Neuronal stem cell (in vitro differentiated cells): ENCODE data around the gene ERGIC2. TPM values are rescaled to one million over a fixed set of nuclear protein-coding genes. Genes with fewer than 3 reads are reported as not detected.

Source experiments
- DNase-seq: peaks from one replicate; pipeline ENCODE4 v3.0.0-alpha.2; 2013; ENCODE audit warnings: low spot score
- H2AFZ ChIP-seq: one replicate; pipeline ENCODE4 v1.6.1; 2013; ENCODE audit warnings: mild to moderate bottlenecking, low read length, inconsistent platforms
- H2AK5ac ChIP-seq: 2 replicates; pipeline ENCODE4 v1.6.1; 2013; ENCODE audit warnings: low read depth, mild to moderate bottlenecking, inconsistent platforms, low read length, moderate library complexity, mixed read lengths
- H2BK120ac ChIP-seq: 2 replicates; pipeline ENCODE4 v1.6.1; 2013; ENCODE audit warnings: low read depth, mild to moderate bottlenecking, inconsistent platforms, low read length, moderate library complexity, mixed read lengths
- H2BK12ac ChIP-seq: one replicate; pipeline ENCODE4 v1.6.1; 2013; ENCODE audit warnings: low read length, inconsistent platforms
- H2BK15ac ChIP-seq: 2 replicates; pipeline ENCODE4 v1.6.1; 2013; ENCODE audit warnings: mild to moderate bottlenecking, low read length, inconsistent platforms, mixed read lengths
- H2BK5ac ChIP-seq: one replicate; pipeline ENCODE4 v1.6.1; 2013; ENCODE audit warnings: inconsistent platforms, mild to moderate bottlenecking, low read length, moderate library complexity
- H3K14ac ChIP-seq: one replicate; pipeline ENCODE4 v1.6.1; 2013; ENCODE audit warnings: low read length, inconsistent platforms
- H3K18ac ChIP-seq: 2 replicates; pipeline ENCODE4 v1.6.1; 2013; ENCODE audit warnings: low read length, inconsistent platforms
- H3K23ac ChIP-seq: 2 replicates; pipeline ENCODE4 v1.6.1; 2013; ENCODE audit warnings: low read depth, mild to moderate bottlenecking, mixed read lengths, low read length, inconsistent platforms; ENCODE audit not compliant: poor library complexity
- H3K27ac ChIP-seq: replicated peaks from 3 replicates; pipeline ENCODE4 v1.5.1; 2013; ENCODE audit warnings: low read length, inconsistent platforms
- H3K27me3 ChIP-seq, 3 experiments: 2 replicates each; pipeline ENCODE4 v1.6.1; 2013; ENCODE audit warnings: low read length in 3 of 3, mild to moderate bottlenecking in 2 of 3, inconsistent platforms in 1 of 3, low read depth in 1 of 3, mixed read lengths in 1 of 3, moderate library complexity in 1 of 3; ENCODE audit not compliant: control insufficient read depth in 3 of 3, insufficient read depth in 3 of 3
- H3K36me3 ChIP-seq, 2 donors: replicated peaks in 1 of 2; 2 replicates each; pipeline ENCODE4 v1.6.1; 2013; ENCODE audit warnings: low read length in 2 of 2; ENCODE audit not compliant: control insufficient read depth in 2 of 2, insufficient read depth in 2 of 2
- H3K4ac ChIP-seq: 2 replicates; pipeline ENCODE4 v1.6.1; 2013; ENCODE audit warnings: inconsistent platforms, mild to moderate bottlenecking, low read length, moderate library complexity
- H3K4me1 ChIP-seq, 2 donors: 1 replicate in 1 of 2; 2 replicates in 1 of 2; pipeline ENCODE4 v1.6.1; 2013; ENCODE audit warnings: low read length in 2 of 2, low read depth in 1 of 2; ENCODE audit not compliant: control insufficient read depth in 2 of 2, insufficient read depth in 1 of 2
- H3K4me2 ChIP-seq: one replicate; pipeline ENCODE4 v1.6.1; 2013; ENCODE audit warnings: mild to moderate bottlenecking, low read length, inconsistent platforms; ENCODE audit not compliant: insufficient read depth, poor library complexity, severe bottlenecking
- H3K4me3 ChIP-seq, 2 donors: 2 replicates each; pipeline ENCODE4 v1.5.1; 2013; ENCODE audit warnings: low read length in 2 of 2, mild to moderate bottlenecking in 2 of 2, inconsistent platforms in 1 of 2, moderate library complexity in 1 of 2
- H3K79me1 ChIP-seq: one replicate; pipeline ENCODE4 v1.6.1; 2013; ENCODE audit warnings: low read depth, mild to moderate bottlenecking, inconsistent platforms, low read length, moderate library complexity
- H3K9ac ChIP-seq: one replicate; pipeline ENCODE4 v1.6.1; 2013; ENCODE audit warnings: mild to moderate bottlenecking, low read depth, low read length, inconsistent platforms; ENCODE audit not compliant: poor library complexity
- H3K9me3 ChIP-seq, 2 donors: replicated peaks in 1 of 2; 2 replicates each; pipeline versions ENCODE3 to v1.6.1; 2013; ENCODE audit warnings: low read length in 2 of 2, mild to moderate bottlenecking in 2 of 2, inconsistent platforms in 1 of 2, low read depth in 1 of 2, mixed read lengths in 1 of 2, moderate library complexity in 1 of 2; ENCODE audit not compliant: control insufficient read depth in 2 of 2, insufficient read depth in 1 of 2
- H4K8ac ChIP-seq: one replicate; pipeline ENCODE4 v1.6.1; 2013; ENCODE audit warnings: low read depth, mild to moderate bottlenecking, inconsistent platforms, low read length, moderate library complexity
- H4K91ac ChIP-seq: one replicate; pipeline ENCODE4 v1.6.1; 2013; ENCODE audit warnings: low read length, low read depth, mild to moderate bottlenecking, inconsistent platforms; ENCODE audit not compliant: poor library complexity
- WGBS, 2 donors: extraction: QIAGEN DNeasy Blood & Tissue Kit; methylation state at CpG; one replicate each; pipeline ENCODE4 v1.1.7; 2013; ENCODE audit warnings: missing lambda C conversion rate in 2 of 2, mixed read lengths in 1 of 2; ENCODE audit not compliant: insufficient read length in 2 of 2, insufficient replicate concordance in 1 of 2; ENCODE audit errors: extremely low coverage in 2 of 2; 5-methylcytosine and 5-hydroxymethylcytosine counted together
- polyA plus RNA-seq, 2 experiments: library from polyadenylated mRNA; stranded (reverse); fragments of 200-250 nt; gene quantifications; one replicate each; pipeline ENCODE4 v1.2.3, GENCODE V29; 2013

The ERGIC2 gene
- polyA plus RNA-seq (2013, experiment 1 of 2) = 63.9 TPM
- polyA plus RNA-seq (2013, experiment 2 of 2) = 74.0 TPM

DNA sequence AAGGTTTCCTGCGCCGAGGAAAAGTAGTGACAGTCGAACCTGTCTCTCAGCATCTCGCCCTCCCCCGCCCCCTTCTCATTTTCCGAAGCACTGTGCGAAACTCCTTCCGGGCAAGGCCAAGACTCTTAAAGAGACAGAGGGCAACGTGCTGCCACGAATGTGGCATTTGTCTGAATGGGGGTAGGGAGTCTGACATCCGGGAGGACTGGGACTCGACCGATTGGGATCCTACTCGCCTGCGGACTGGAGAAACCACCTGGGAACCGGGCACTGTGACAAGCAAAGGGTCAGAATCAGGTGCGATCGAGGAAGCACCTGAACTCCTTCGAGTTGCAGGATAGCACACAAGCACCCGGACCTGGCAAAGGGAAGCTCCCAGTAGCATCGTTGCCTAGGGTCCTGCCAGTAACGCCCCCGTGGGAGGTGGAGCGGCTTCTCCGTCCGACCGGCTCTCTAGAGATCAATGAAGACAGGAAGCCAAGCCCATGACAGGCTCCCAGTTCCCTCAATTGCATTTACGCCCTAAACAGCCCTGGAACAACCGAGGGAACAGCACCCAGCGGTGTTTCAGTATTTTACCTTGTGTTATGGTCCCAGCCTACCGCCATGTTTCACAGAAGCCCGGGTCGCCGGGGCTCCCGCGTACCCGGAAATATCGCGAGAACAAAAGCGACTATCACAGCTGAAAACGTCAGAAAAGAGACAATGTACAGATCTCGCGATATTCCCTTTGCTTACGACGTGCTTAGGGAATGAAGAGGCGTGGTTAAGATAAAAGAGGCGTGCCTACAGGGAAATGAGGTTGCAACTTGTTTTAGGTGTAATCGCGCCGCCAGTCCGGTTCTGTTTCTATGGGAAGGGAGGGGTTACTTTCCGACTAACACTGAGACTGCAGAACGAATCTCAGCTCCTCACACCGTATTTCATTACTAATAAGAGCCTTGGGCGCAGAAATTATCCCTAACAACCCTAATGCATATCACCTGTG, at the start of gene ERGIC2:
Gene ERGIC2, minus strand, starts transcription at position 637 of the 988 bp plus-strand sequence. CDS start 9,539 bp downstream, outside the sequence.
- Histone ChIP-seq H3K14ac (no peak within 1 kb of the TSS), H3K9ac (peak within 1 kb of the TSS; percentile 61), H3K4me2 (peak within 1 kb of the TSS; percentile 73), H3K4ac (no peak within 1 kb of the TSS), H3K4me3 (peak within 1 kb of the TSS; percentile 89 to 96), H3K4me1 (peaks cover 0 to 2% of the 10 kb centered on the region in 2 donors), H3K27me3 (no peaks in the 10 kb centered on the region), H3K36me3 (peaks cover 0 to 18% of the 10 kb centered on the region in 2 donors), H2AFZ (peak within 1 kb of the TSS; percentile 92), H2BK12ac (no peak within 1 kb of the TSS), H3K27ac (peak within 1 kb of the TSS; percentile 67), H2AK5ac (no peak within 1 kb of the TSS), H3K23ac (no peak within 1 kb of the TSS), H3K79me1 (no peaks in the 10 kb centered on the region), H2BK120ac (no peak within 1 kb of the TSS), H4K91ac (no peak within 1 kb of the TSS), H2BK5ac (no peak within 1 kb of the TSS), H2BK15ac (no peak within 1 kb of the TSS), H4K8ac (no peak within 1 kb of the TSS), H3K18ac (peak within 1 kb of the TSS; percentile 40), H3K9me3 (peaks cover 0 to 15% of the 10 kb centered on the region in 2 donors)
- no CpG with 5 or more reads among the region's 55 CpGs for WGBS, 2 donors
- DNase-seq = peak; percentile 97

- H3K14ac ChIP-seq = no peak overlapping the region
- H3K79me1 ChIP-seq = no peaks in the 10 kb centered on the region
- H3K27ac ChIP-seq = peak overlapping the region; percentile 50
- H3K27me3 ChIP-seq = no peaks in the 10 kb centered on the region
- peak overlapping the region; percentile 90 for H3K18ac ChIP-seq
- peaks cover 0 to 6% of the 10 kb centered on the region in 2 donors for H3K4me1 ChIP-seq
- no peak overlapping the region for H3K23ac ChIP-seq
- H3K4ac ChIP-seq = no peak overlapping the region
- no peak overlapping the region for H4K8ac ChIP-seq
- no CpG with 5 or more reads among the region's 2 CpGs for WGBS, 2 donors
- no peak for DNase-seq
- H3K36me3 ChIP-seq = no peaks in the 10 kb centered on the region
- peak overlapping the region; percentile 67 for H2BK15ac ChIP-seq
- H3K4me2 ChIP-seq = no peak overlapping the region
- H3K4me3 ChIP-seq = no peak overlapping the region
- no peak overlapping the region for H2AK5ac ChIP-seq
- H2BK12ac ChIP-seq = no peak overlapping the region
- H3K9me3 ChIP-seq = no peaks in the 10 kb centered on the region
- no peak overlapping the region for H2BK120ac ChIP-seq
- no peak overlapping the region for H3K9ac ChIP-seq
- H2BK5ac ChIP-seq = no peak overlapping the region
- H2AFZ ChIP-seq = no peak overlapping the region
- no peak overlapping the region for H4K91ac ChIP-seq
Measured at GRCh38 chr12:29430716-29431044, 49.7 kb upstream of the ERGIC2 start.

GRCh38 chr12:29429999-29430715, 49.2 kb upstream of the ERGIC2 start:
- H3K79me1 ChIP-seq = no peaks in the 10 kb centered on the region
- H4K91ac ChIP-seq = no peak overlapping the region
- H3K9me3 ChIP-seq = no peaks in the 10 kb centered on the region
- H3K9ac ChIP-seq = no peak overlapping the region
- no peak overlapping the region for H3K23ac ChIP-seq
- no peaks in the 10 kb centered on the region for H3K27me3 ChIP-seq
- H3K4me2 ChIP-seq = no peak overlapping the region
- peak overlapping the region; percentile 50 for H3K27ac ChIP-seq
- no peak overlapping the region for H2BK5ac ChIP-seq
- no peak overlapping the region for H3K4ac ChIP-seq
- no peak overlapping the region for H3K4me3 ChIP-seq
- no peak overlapping the region for H2BK12ac ChIP-seq
- no peak overlapping the region for H2AK5ac ChIP-seq
- H2BK15ac ChIP-seq = peak overlapping the region; percentile 67
- peaks cover 0 to 6% of the 10 kb centered on the region in 2 donors for H3K4me1 ChIP-seq
- peak overlapping the region; percentile 90 for H3K18ac ChIP-seq
- H3K14ac ChIP-seq = no peak overlapping the region
- no CpG with 5 or more reads among the region's 3 CpGs for WGBS, 2 donors
- no peaks in the 10 kb centered on the region for H3K36me3 ChIP-seq
- H4K8ac ChIP-seq = no peak overlapping the region
- H2BK120ac ChIP-seq = no peak overlapping the region
- H2AFZ ChIP-seq = no peak overlapping the region
- peak; percentile 12 for DNase-seq

DNA sequence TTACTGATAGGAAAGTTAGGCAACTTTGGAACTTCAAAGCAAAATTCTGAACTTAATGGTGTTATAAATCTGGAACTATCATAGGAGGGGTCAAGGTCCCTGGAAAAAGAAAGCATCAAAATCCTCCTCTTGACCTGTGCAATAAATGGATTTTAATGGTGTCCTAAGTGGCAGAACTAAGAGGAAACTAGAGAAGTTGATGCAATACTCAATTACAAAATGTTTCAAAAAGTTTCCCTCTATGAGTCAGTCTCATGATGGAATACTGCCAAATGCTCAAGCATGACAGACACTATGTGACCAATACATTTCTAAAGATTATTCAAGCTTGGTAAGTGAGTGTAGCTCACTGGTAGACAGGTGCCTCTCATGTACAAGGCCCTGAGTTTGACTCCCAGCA, 47.7 kb upstream of the ERGIC2 start:
- H4K91ac ChIP-seq = no peak overlapping the region
- no peaks in the 10 kb centered on the region for H3K79me1 ChIP-seq
- H3K18ac ChIP-seq = no peak overlapping the region
- H3K4me2 ChIP-seq = no peak overlapping the region
- no peaks in the 10 kb centered on the region for H3K36me3 ChIP-seq
- no peak overlapping the region for H2BK5ac ChIP-seq
- no peak overlapping the region for H3K4me3 ChIP-seq
- H3K23ac ChIP-seq = no peak overlapping the region
- H2BK12ac ChIP-seq = no peak overlapping the region
- no peak overlapping the region for H3K27ac ChIP-seq
- no peaks in the 10 kb centered on the region for H3K9me3 ChIP-seq
- no peak overlapping the region for H2AK5ac ChIP-seq
- no peak overlapping the region for H2AFZ ChIP-seq
- no peak overlapping the region for H2BK15ac ChIP-seq
- H3K4me1 ChIP-seq = peaks cover 0 to 6% of the 10 kb centered on the region in 2 donors
- H3K4ac ChIP-seq = no peak overlapping the region
- H3K27me3 ChIP-seq = no peaks in the 10 kb centered on the region
- H2BK120ac ChIP-seq = no peak overlapping the region
- no peak overlapping the region for H4K8ac ChIP-seq
- no peak for DNase-seq
- H3K14ac ChIP-seq = no peak overlapping the region
- H3K9ac ChIP-seq = no peak overlapping the region
